ENCODE measurements around the gene NXPH4.

The NXPH4 gene

GRCh38 chr12:57182918-57183575, 33.5 kb upstream of the NXPH4 start:
- DNase-seq (ENCODE audit: insufficient read length, low spot score) (peak; percentile 99), FAIRE-seq (peak; percentile 94)

- no peak for DNase-seq (ENCODE audit: insufficient read length, low spot score)
- FAIRE-seq = no peak
These were observed 32.5 kb upstream of the NXPH4 start for GRCh38 chr12:57183939-57184725.

- no peak for FAIRE-seq
These were observed 31.2 kb upstream of the NXPH4 start for GRCh38 chr12:57185403-57185802.

GRCh38 chr12:57185906-57186508, 30.6 kb upstream of the NXPH4 start:
- FAIRE-seq = no peak

More at GRCh38 chr12:57185403-57185802, 31.2 kb upstream of the NXPH4 start:
- no peak for DNase-seq (ENCODE audit: insufficient read length, low spot score)

GRCh38 chr12:57187222-57188089, 29.1 kb upstream of the NXPH4 start:
- DNase-seq (ENCODE audit: insufficient read length, low spot score) = no peak
- no peak for FAIRE-seq

More at GRCh38 chr12:57185906-57186508, 30.6 kb upstream of the NXPH4 start:
- DNase-seq (ENCODE audit: insufficient read length, low spot score) = no peak

GRCh38 chr12:57188090-57188425, 28.5 kb upstream of the NXPH4 start:
- FAIRE-seq = no peak
- DNase-seq (ENCODE audit: insufficient read length, low spot score) = no peak

- DNase-seq (ENCODE audit: insufficient read length, low spot score) (no peak), FAIRE-seq (no peak)
These were observed 26.6 kb upstream of the NXPH4 start for GRCh38 chr12:57190037-57190436.

- no peak for FAIRE-seq
- no peak for DNase-seq (ENCODE audit: insufficient read length, low spot score)
These were observed 25.8 kb upstream of the NXPH4 start for GRCh38 chr12:57190821-57191220.

GRCh38 chr12:57191410-57191809, 25.2 kb upstream of the NXPH4 start:
- DNase-seq (ENCODE audit: insufficient read length, low spot score) = no peak
- FAIRE-seq = no peak

- FAIRE-seq = no peak
- DNase-seq (ENCODE audit: insufficient read length, low spot score) = no peak
These were observed 23.7 kb upstream of the NXPH4 start for GRCh38 chr12:57192920-57193319.

GRCh38 chr12:57193706-57194245, 22.8 kb upstream of the NXPH4 start:
- DNase-seq (ENCODE audit: insufficient read length, low spot score) = no peak
- no peak for FAIRE-seq

- no peak for DNase-seq (ENCODE audit: insufficient read length, low spot score)
- no peak for FAIRE-seq
These were observed 22.3 kb upstream of the NXPH4 start for GRCh38 chr12:57194253-57194652.

GRCh38 chr12:57195186-57195585, 21.4 kb upstream of the NXPH4 start:
- DNase-seq (ENCODE audit: insufficient read length, low spot score) (no peak), FAIRE-seq (no peak)

GRCh38 chr12:57195611-57196371, 20.8 kb upstream of the NXPH4 start:
- DNase-seq (ENCODE audit: insufficient read length, low spot score) (no peak), FAIRE-seq (no peak)

GRCh38 chr12:57196439-57196838, 20.2 kb upstream of the NXPH4 start:
- DNase-seq (ENCODE audit: insufficient read length, low spot score) (no peak), FAIRE-seq (no peak)

- DNase-seq (ENCODE audit: insufficient read length, low spot score) (no peak), FAIRE-seq (no peak)
These were observed 19.6 kb upstream of the NXPH4 start for GRCh38 chr12:57196956-57197355.

- no peak for FAIRE-seq
- DNase-seq (ENCODE audit: insufficient read length, low spot score) = no peak
These were observed 18.3 kb upstream of the NXPH4 start for GRCh38 chr12:57198329-57198728.

GRCh38 chr12:57199191-57199590, 17.4 kb upstream of the NXPH4 start:
- DNase-seq (ENCODE audit: insufficient read length, low spot score) = no peak
- FAIRE-seq = no peak

GRCh38 chr12:57200497-57200896, 16.1 kb upstream of the NXPH4 start:
- no peak for FAIRE-seq
- no peak for DNase-seq (ENCODE audit: insufficient read length, low spot score)

- DNase-seq (ENCODE audit: insufficient read length, low spot score) (no peak), FAIRE-seq (no peak)
These were observed 15.4 kb upstream of the NXPH4 start for GRCh38 chr12:57201219-57201618.

Measured in GM19239 (cell line).